Chondrocyte (in vitro differentiated cells): ENCODE results near the gene GNB1L. TPM values are rescaled to one million over a fixed set of nuclear protein-coding genes. Genes with fewer than 3 reads are reported as not detected.

Source experiments
- DNase-seq: peaks from one replicate; pipeline ENCODE4 v3.0.0; 2021; ENCODE audit warnings: mixed read lengths, low spot score
- H3K27ac Mint-ChIP-seq: one replicate; pipeline ENCODE4 v1.8.0; 2021; ENCODE audit warnings: mild to moderate bottlenecking, moderate library complexity, mixed read lengths; ENCODE audit not compliant: unreplicated experiment
- H3K27me3 Mint-ChIP-seq: 2 replicates; pipeline ENCODE4 v1.8.0; 2021; ENCODE audit warnings: low read depth, mixed read lengths
- H3K36me3 Mint-ChIP-seq: 2 replicates; pipeline ENCODE4 v1.8.0; 2021; ENCODE audit warnings: low read depth, mixed read lengths
- H3K4me1 Mint-ChIP-seq: 2 replicates; pipeline ENCODE4 v1.8.0; 2021; ENCODE audit warnings: low read depth, mild to moderate bottlenecking, mixed read lengths
- H3K4me3 Mint-ChIP-seq: one replicate; pipeline ENCODE4 v1.8.0; 2021; ENCODE audit warnings: mild to moderate bottlenecking, moderate library complexity, mixed read lengths; ENCODE audit not compliant: unreplicated experiment
- H3K9me3 Mint-ChIP-seq: 2 replicates; pipeline ENCODE4 v1.8.0; 2021; ENCODE audit warnings: low read depth, mixed read lengths
- total RNA-seq: library from RNA; stranded (reverse); gene quantifications from 3 replicates; pipeline ENCODE4 v1.2.1, GENCODE V29; 2021
- TF ChIP-seq, protein P1 (sequence below): fragments of 200-600 bp; sonication (generic); IDR thresholded peaks from 2 replicates; pipeline ENCODE4 v1.5.0; 2021; ENCODE audit warnings: antibody characterized with exemption, mild to moderate bottlenecking, moderate library complexity

GNB1L gene
- total RNA-seq, 1 donor from 2014 or later, result 5.3 TPM

- DNase-seq, result no peak
- Mint-ChIP-seq H3K27me3 (no peaks in the 10 kb centered on the region), H3K9me3 (no peaks in the 10 kb centered on the region), H3K36me3 (no peaks in the 10 kb centered on the region), H3K4me1 (peaks cover 3% of the 10 kb centered on the region), H3K27ac (no peak overlapping the region), H3K4me3 (no peak overlapping the region)
- TF ChIP-seq, protein P1, sequence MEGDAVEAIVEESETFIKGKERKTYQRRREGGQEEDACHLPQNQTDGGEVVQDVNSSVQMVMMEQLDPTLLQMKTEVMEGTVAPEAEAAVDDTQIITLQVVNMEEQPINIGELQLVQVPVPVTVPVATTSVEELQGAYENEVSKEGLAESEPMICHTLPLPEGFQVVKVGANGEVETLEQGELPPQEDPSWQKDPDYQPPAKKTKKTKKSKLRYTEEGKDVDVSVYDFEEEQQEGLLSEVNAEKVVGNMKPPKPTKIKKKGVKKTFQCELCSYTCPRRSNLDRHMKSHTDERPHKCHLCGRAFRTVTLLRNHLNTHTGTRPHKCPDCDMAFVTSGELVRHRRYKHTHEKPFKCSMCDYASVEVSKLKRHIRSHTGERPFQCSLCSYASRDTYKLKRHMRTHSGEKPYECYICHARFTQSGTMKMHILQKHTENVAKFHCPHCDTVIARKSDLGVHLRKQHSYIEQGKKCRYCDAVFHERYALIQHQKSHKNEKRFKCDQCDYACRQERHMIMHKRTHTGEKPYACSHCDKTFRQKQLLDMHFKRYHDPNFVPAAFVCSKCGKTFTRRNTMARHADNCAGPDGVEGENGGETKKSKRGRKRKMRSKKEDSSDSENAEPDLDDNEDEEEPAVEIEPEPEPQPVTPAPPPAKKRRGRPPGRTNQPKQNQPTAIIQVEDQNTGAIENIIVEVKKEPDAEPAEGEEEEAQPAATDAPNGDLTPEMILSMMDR, result no peak
These were observed 109.2 kb downstream of the GNB1L start for GRCh38 chr22:19745155-19746101.

- peaks cover 3% of the 10 kb centered on the region for H3K4me1 Mint-ChIP-seq
- no peaks in the 10 kb centered on the region for H3K36me3 Mint-ChIP-seq
- H3K4me3 Mint-ChIP-seq, result no peak overlapping the region
- no peak overlapping the region for H3K27ac Mint-ChIP-seq
- TF ChIP-seq, protein P1, result no peak
- H3K9me3 Mint-ChIP-seq, result no peaks in the 10 kb centered on the region
- H3K27me3 Mint-ChIP-seq, result no peaks in the 10 kb centered on the region
- no peak for DNase-seq
These were observed 110.2 kb downstream of the GNB1L start for GRCh38 chr22:19744350-19745006.

- no peak overlapping the region for H3K4me3 Mint-ChIP-seq
- H3K36me3 Mint-ChIP-seq, result no peaks in the 10 kb centered on the region
- no peaks in the 10 kb centered on the region for H3K9me3 Mint-ChIP-seq
- H3K27me3 Mint-ChIP-seq, result no peaks in the 10 kb centered on the region
- peaks cover 3% of the 10 kb centered on the region for H3K4me1 Mint-ChIP-seq
- no peak overlapping the region for H3K27ac Mint-ChIP-seq
- DNase-seq, result no peak
- TF ChIP-seq, protein P1, result no peak
These were observed 111.0 kb downstream of the GNB1L start for GRCh38 chr22:19743651-19744050.

GRCh38 chr22:19743081-19743480 is 111.6 kb downstream of the GNB1L start:
- DNase-seq, result no peak
- H3K27me3 Mint-ChIP-seq, result no peaks in the 10 kb centered on the region
- H3K9me3 Mint-ChIP-seq, result no peaks in the 10 kb centered on the region
- TF ChIP-seq, protein P1, result no peak
- peaks cover 3% of the 10 kb centered on the region for H3K4me1 Mint-ChIP-seq
- H3K4me3 Mint-ChIP-seq, result no peak overlapping the region
- no peaks in the 10 kb centered on the region for H3K36me3 Mint-ChIP-seq
- H3K27ac Mint-ChIP-seq, result no peak overlapping the region
